CD14-positive monocyte (primary cell): Measurements from ENCODE around the gene AATK. TPM values are rescaled to one million over a fixed set of nuclear protein-coding genes. Genes with fewer than 3 reads are reported as not detected.

Source experiments
- DNase-seq, 3 donors: peaks; one replicate each; pipeline ENCODE4 v3.0.0-alpha.2; 2011 to 2022
- H2AFZ ChIP-seq: 2 replicates; pipeline ENCODE4 v1.6.0; 2012; ENCODE audit warnings: mild to moderate bottlenecking, low read depth, low read length, inconsistent platforms; ENCODE audit not compliant: insufficient read depth, poor library complexity, severe bottlenecking
- H3K27ac ChIP-seq, 2 donors: 1 replicate in 1 of 2; 2 replicates in 1 of 2; pipeline ENCODE4 v1.5.1; 2012 to 2013; ENCODE audit warnings: low read length in 2 of 2, control low read depth in 1 of 2, inconsistent platforms in 1 of 2, low read depth in 1 of 2, mild to moderate bottlenecking in 1 of 2
- H3K27me3 ChIP-seq, 2 donors: one replicate each; pipeline versions ENCODE4 v1.6.0 to v1.6.1; 2011 to 2013; ENCODE audit warnings: low read length in 2 of 2; ENCODE audit not compliant: control insufficient read depth in 2 of 2, insufficient read depth in 2 of 2
- H3K36me3 ChIP-seq, 2 donors: replicated peaks in 1 of 2; 1 replicate in 1 of 2; 2 replicates in 1 of 2; pipeline versions ENCODE4 v1.5.1 to v1.6.1; 2012 to 2013; ENCODE audit warnings: low read length in 2 of 2, control low read depth in 1 of 2, inconsistent platforms in 1 of 2, mild to moderate bottlenecking in 1 of 2; ENCODE audit not compliant: insufficient read depth in 2 of 2, control insufficient read depth in 1 of 2
- H3K4me1 ChIP-seq, 2 donors: 1 replicate in 1 of 2; 2 replicates in 1 of 2; pipeline versions ENCODE4 v1.5.1 to v1.6.1; 2012 to 2013; ENCODE audit warnings: low read length in 2 of 2, control low read depth in 1 of 2, inconsistent platforms in 1 of 2, mild to moderate bottlenecking in 1 of 2, moderate library complexity in 1 of 2; ENCODE audit not compliant: insufficient read depth in 2 of 2, control insufficient read depth in 1 of 2
- H3K4me2 ChIP-seq: replicated peaks from 2 replicates; pipeline ENCODE3; 2012; ENCODE audit warnings: low read length, moderate library complexity, mild to moderate bottlenecking; ENCODE audit not compliant: poor library complexity, severe bottlenecking; ENCODE audit errors: extremely low read depth
- H3K4me3 ChIP-seq, 3 experiments: fragments of 200-600 bp in 1 of 3; sonication (generic) in 1 of 3; replicated peaks in 1 of 3; 1 replicate in 2 of 3; 2 replicates in 1 of 3; pipeline ENCODE4 v1.5.1; 2011 to 2013; ENCODE audit warnings: low read length in 3 of 3, mild to moderate bottlenecking in 3 of 3, control low read depth in 2 of 3, low read depth in 2 of 3, inconsistent platforms in 1 of 3, moderate library complexity in 1 of 3
- H3K79me2 ChIP-seq: 2 replicates; pipeline ENCODE4 v1.6.0; 2012; ENCODE audit warnings: mild to moderate bottlenecking, control low read depth, inconsistent platforms, low read length, moderate library complexity; ENCODE audit not compliant: insufficient read depth
- H3K9ac ChIP-seq: 2 replicates; pipeline ENCODE4 v1.6.0; 2017; ENCODE audit warnings: low read length, mild to moderate bottlenecking; ENCODE audit not compliant: insufficient read depth, poor library complexity, severe bottlenecking
- H3K9me3 ChIP-seq, 2 donors: replicated peaks in 1 of 2; 1 replicate in 1 of 2; 2 replicates in 1 of 2; pipeline versions ENCODE4 v1.5.1 to v1.6.1; 2012 to 2013; ENCODE audit warnings: low read length in 2 of 2, control low read depth in 1 of 2; ENCODE audit not compliant: control insufficient read depth in 1 of 2, insufficient read depth in 1 of 2
- H4K20me1 ChIP-seq: 2 replicates; pipeline ENCODE4 v1.6.0; 2012; ENCODE audit warnings: mild to moderate bottlenecking, low read length, control low read depth, moderate library complexity; ENCODE audit not compliant: insufficient read depth
- H3K27ac Mint-ChIP-seq, 7 donors: one replicate each; pipeline ENCODE4 v1.8.0; 2020; ENCODE audit warnings: mild to moderate bottlenecking in 7 of 7, mixed read lengths in 7 of 7, moderate library complexity in 6 of 7, inconsistent platforms in 2 of 7
- H3K27me3 Mint-ChIP-seq, 3 donors: one replicate each; pipeline ENCODE4 v1.8.0; 2021 to 2022; ENCODE audit warnings: low read depth in 3 of 3, mild to moderate bottlenecking in 3 of 3, mixed read lengths in 3 of 3, moderate library complexity in 3 of 3, inconsistent platforms in 1 of 3
- H3K36me3 Mint-ChIP-seq, 2 donors: one replicate each; pipeline ENCODE4 v1.8.0; 2020; ENCODE audit warnings: mixed read lengths in 2 of 2, inconsistent platforms in 1 of 2, mild to moderate bottlenecking in 1 of 2
- H3K4me1 Mint-ChIP-seq: one replicate; pipeline ENCODE4 v1.8.0; 2020; ENCODE audit warnings: mild to moderate bottlenecking, mixed read lengths
- H3K4me3 Mint-ChIP-seq, 2 donors: one replicate each; pipeline ENCODE4 v1.8.0; 2020; ENCODE audit warnings: mild to moderate bottlenecking in 2 of 2, mixed read lengths in 2 of 2, moderate library complexity in 1 of 2
- H3K9me3 Mint-ChIP-seq, 7 donors: one replicate each; pipeline ENCODE4 v1.8.0; 2020 to 2022; ENCODE audit warnings: mixed read lengths in 7 of 7, mild to moderate bottlenecking in 6 of 7, moderate library complexity in 6 of 7, inconsistent platforms in 2 of 7
- CTCF ChIP-seq: fragments of 200-600 bp; IDR thresholded peaks from one replicate; pipeline ENCODE4 v1.8.0; 2022; ENCODE audit warnings: antibody characterized with exemption, mild to moderate bottlenecking
- WGBS: methylation state at CpG from one replicate; pipeline ENCODE4 v1.1.5; 2013; ENCODE audit warnings: missing lambda C conversion rate; ENCODE audit not compliant: insufficient coverage; 5-methylcytosine and 5-hydroxymethylcytosine counted together
- intact Hi-C, 2 donors: fragments of 100-400 bp; cut with micrococcal nuclease; formaldehyde crosslinking; loops; one replicate each; pipeline versions ENCODE4 v1.15.0 to v1.15.1; 2023
- polyA plus RNA-seq, 3 donors: library from polyadenylated mRNA; depleted of rRNA in 1 of 3; unstranded in 2 of 3; stranded (reverse) in 1 of 3; fragments of 300-500 nt in 2 of 3; fragments of >200 nt in 1 of 3; fragmentation: Illumina TruSeq in 2 of 3; gene quantifications; 1 replicate in 2 of 3; 2 replicates in 1 of 3; pipeline ENCODE4 v1.2.3, GENCODE V29; 2012 to 2021

AATK gene
- polyA plus RNA-seq, 3 donors = 0.93 to 15.3 (median 2.0) TPM

- Histone ChIP-seq H3K36me3 (peaks cover 0 to 3% of the 10 kb centered on the region in 2 donors), H3K9ac (no peak overlapping the region), H3K9me3 (no peaks in the 10 kb centered on the region), H3K4me1 (no peaks in the 10 kb centered on the region), H3K79me2 (no peaks in the 10 kb centered on the region), H3K4me2 (no peak overlapping the region), H4K20me1 (no peaks in the 10 kb centered on the region), H3K27ac (no peak overlapping the region), H3K4me3 (no peak overlapping the region), H2AFZ (no peak overlapping the region), H3K27me3 (no peaks in the 10 kb centered on the region)
- peaks cover 2 to 22% of the 10 kb centered on the region in 2 donors for H3K36me3 Mint-ChIP-seq
- 97% methylated on average over 14 of the region's 20 CpGs for WGBS
- H3K4me3 Mint-ChIP-seq = no peak overlapping the region
- peaks cover 0 to 2% (median 0%) of the 10 kb centered on the region in 3 donors for H3K27me3 Mint-ChIP-seq
- no peak overlapping the region for H3K27ac Mint-ChIP-seq
- no peak for TF ChIP-seq CTCF
- no peak for DNase-seq
- H3K9me3 Mint-ChIP-seq = no peaks in the 10 kb centered on the region
- H3K4me1 Mint-ChIP-seq = no peaks in the 10 kb centered on the region
- intact Hi-C loops = no loop called here
These were observed 25.1 kb upstream of the AATK start for GRCh38 chr17:81191116-81191515.

- no peak overlapping the region for H3K4me3 ChIP-seq
- H3K9ac ChIP-seq = no peak overlapping the region
- no peak overlapping the region for H3K4me2 ChIP-seq
- no peaks in the 10 kb centered on the region for H3K9me3 ChIP-seq
- H3K4me1 Mint-ChIP-seq = no peaks in the 10 kb centered on the region
- WGBS = 97% methylated on average over 28 of the region's 28 CpGs
- H3K27me3 ChIP-seq = peaks cover 0 to under 1% of the 10 kb centered on the region in 2 donors
- peaks cover 0 to 3% (median 0%) of the 10 kb centered on the region in 3 donors for H3K27me3 Mint-ChIP-seq
- no peaks in the 10 kb centered on the region for H4K20me1 ChIP-seq
- no peak for DNase-seq
- no peaks in the 10 kb centered on the region for H3K4me1 ChIP-seq
- TF ChIP-seq CTCF = no peak
- no peaks in the 10 kb centered on the region for H3K9me3 Mint-ChIP-seq
- intact Hi-C loops = no loop called here
- H3K36me3 ChIP-seq = peaks cover 0 to 3% of the 10 kb centered on the region in 2 donors
- H3K27ac ChIP-seq = no peak overlapping the region
- no peak overlapping the region for H3K4me3 Mint-ChIP-seq
- no peaks in the 10 kb centered on the region for H3K79me2 ChIP-seq
- no peak overlapping the region for H2AFZ ChIP-seq
- H3K36me3 Mint-ChIP-seq = peaks cover 2 to 21% of the 10 kb centered on the region in 2 donors
- H3K27ac Mint-ChIP-seq = no peak overlapping the region
These were observed 24.6 kb upstream of the AATK start for GRCh38 chr17:81190591-81190990.
